Measurements from ENCODE around the gene PDXDC1.
"Not testable (repeated sequence)": the region's sequence is repeated elsewhere in the genome, so short reads cannot be mapped to it uniquely, and the experiment has no call there.

PDXDC1 gene

DNA sequence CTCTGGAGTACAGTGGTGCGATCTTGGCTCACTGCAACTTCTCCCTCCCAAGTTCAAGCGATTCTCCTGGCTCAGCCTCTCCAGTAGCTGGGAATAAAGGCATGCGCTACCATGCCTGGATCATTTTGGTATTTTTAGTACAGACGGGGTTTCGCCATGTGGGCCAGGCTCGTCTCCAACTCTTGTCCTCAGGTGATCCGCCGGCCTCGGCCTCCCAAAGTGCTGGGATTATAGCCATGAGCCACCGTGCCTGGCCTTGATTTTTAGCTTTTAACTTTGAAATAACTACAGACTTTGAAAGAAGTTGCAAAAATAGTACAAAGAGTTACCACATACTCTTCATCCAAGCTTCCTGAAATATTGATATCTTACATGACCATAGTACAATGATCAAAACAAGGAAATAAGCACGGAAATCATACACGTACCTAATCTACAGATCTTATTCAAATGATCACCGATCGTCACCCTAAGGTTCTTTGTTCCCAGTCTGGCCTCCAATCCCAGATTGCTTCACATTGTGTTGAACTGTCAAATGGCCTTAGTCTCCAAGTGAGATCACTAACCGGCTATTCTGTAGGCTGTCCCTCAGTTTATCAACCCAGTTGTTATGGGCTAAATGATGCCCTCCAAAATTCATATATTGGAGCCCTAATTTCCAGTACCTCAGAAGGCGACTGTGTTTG lies 19.1 kb upstream of the PDXDC1 start:
- Histone ChIP-seq H3K4me3 (ENCODE audit: low read length in 2 of 2) (no peak overlapping the region), H3K9ac (ENCODE audit: low read depth in 1 of 2, low read length in 2 of 2) (no peak overlapping the region), H3K4me1 (ENCODE audit: control insufficient read depth in 2 of 2, insufficient read depth in 2 of 2, low read length in 2 of 2) (peaks cover 8 to 13% of the 10 kb centered on the region in 2 donors), H3K27me3 (ENCODE audit: control insufficient read depth in 2 of 2, insufficient read depth in 2 of 2, low read length in 2 of 2) (no peaks in the 10 kb centered on the region), H3K27ac (ENCODE audit: low read depth in 2 of 2, low read length in 2 of 2) (no peak overlapping the region), H3K9me3 (ENCODE audit: control insufficient read depth in 2 of 2, low read length in 2 of 2) (no peaks in the 10 kb centered on the region), H3K36me3 (ENCODE audit: control insufficient read depth in 2 of 2, insufficient read depth in 2 of 2, low read length in 2 of 2) (no peaks in the 10 kb centered on the region)

- H3K4me1 ChIP-seq (ENCODE audit: control insufficient read depth in 2 of 2, insufficient read depth in 2 of 2, low read length in 2 of 2) = peaks cover 8 to 13% of the 10 kb centered on the region in 2 donors
- no peak overlapping the region for H3K27ac ChIP-seq (ENCODE audit: low read depth in 2 of 2, low read length in 2 of 2)
- H3K9ac ChIP-seq (ENCODE audit: low read depth in 1 of 2, low read length in 2 of 2) = no peak overlapping the region
- no peaks in the 10 kb centered on the region for H3K36me3 ChIP-seq (ENCODE audit: control insufficient read depth in 2 of 2, insufficient read depth in 2 of 2, low read length in 2 of 2)
- no peaks in the 10 kb centered on the region for H3K27me3 ChIP-seq (ENCODE audit: control insufficient read depth in 2 of 2, insufficient read depth in 2 of 2, low read length in 2 of 2)
- no peaks in the 10 kb centered on the region for H3K9me3 ChIP-seq (ENCODE audit: control insufficient read depth in 2 of 2, low read length in 2 of 2)
- H3K4me3 ChIP-seq (ENCODE audit: low read length in 2 of 2) = no peak overlapping the region
Measured at GRCh38 chr16:14957576-14958322, 17.1 kb upstream of the PDXDC1 start.

- Histone ChIP-seq H3K27ac (ENCODE audit: low read depth in 2 of 2, low read length in 2 of 2) (no peak overlapping the region), H3K4me1 (ENCODE audit: control insufficient read depth in 2 of 2, insufficient read depth in 2 of 2, low read length in 2 of 2) (peaks cover 8 to 13% of the 10 kb centered on the region in 2 donors)
Measured at GRCh38 chr16:14958323-14958600, 16.6 kb upstream of the PDXDC1 start.

GRCh38 chr16:14958970-14959369 lies 15.9 kb upstream of the PDXDC1 start:
- no peaks in the 10 kb centered on the region for H3K36me3 ChIP-seq (ENCODE audit: control insufficient read depth in 2 of 2, insufficient read depth in 2 of 2, low read length in 2 of 2)
- no peak overlapping the region for H3K4me3 ChIP-seq (ENCODE audit: low read length in 2 of 2)
- peaks cover 5 to 13% of the 10 kb centered on the region in 2 donors for H3K4me1 ChIP-seq (ENCODE audit: control insufficient read depth in 2 of 2, insufficient read depth in 2 of 2, low read length in 2 of 2)
- no peaks in the 10 kb centered on the region for H3K9me3 ChIP-seq (ENCODE audit: control insufficient read depth in 2 of 2, low read length in 2 of 2)
- no peak overlapping the region for H3K27ac ChIP-seq (ENCODE audit: low read depth in 2 of 2, low read length in 2 of 2)
- no peaks in the 10 kb centered on the region for H3K27me3 ChIP-seq (ENCODE audit: control insufficient read depth in 2 of 2, insufficient read depth in 2 of 2, low read length in 2 of 2)
- H3K9ac ChIP-seq (ENCODE audit: low read depth in 1 of 2, low read length in 2 of 2) = no peak overlapping the region

More at GRCh38 chr16:14958323-14958600, 16.6 kb upstream of the PDXDC1 start:
- Histone ChIP-seq H3K4me3 (ENCODE audit: low read length in 2 of 2) (no peak overlapping the region), H3K9me3 (ENCODE audit: control insufficient read depth in 2 of 2, low read length in 2 of 2) (no peaks in the 10 kb centered on the region), H3K9ac (ENCODE audit: low read depth in 1 of 2, low read length in 2 of 2) (no peak overlapping the region), H3K36me3 (ENCODE audit: control insufficient read depth in 2 of 2, insufficient read depth in 2 of 2, low read length in 2 of 2) (no peaks in the 10 kb centered on the region), H3K27me3 (ENCODE audit: control insufficient read depth in 2 of 2, insufficient read depth in 2 of 2, low read length in 2 of 2) (no peaks in the 10 kb centered on the region)

GRCh38 chr16:14961405-14962186 lies 13.2 kb upstream of the PDXDC1 start:
- Histone ChIP-seq H3K27me3 (ENCODE audit: control insufficient read depth in 2 of 2, insufficient read depth in 2 of 2, low read length in 2 of 2) (no peaks in the 10 kb centered on the region), H3K4me3 (ENCODE audit: low read length in 2 of 2) (no peak overlapping the region), H3K9ac (ENCODE audit: low read depth in 1 of 2, low read length in 2 of 2) (no peak overlapping the region), H3K27ac (ENCODE audit: low read depth in 2 of 2, low read length in 2 of 2) (no peak overlapping the region), H3K36me3 (ENCODE audit: control insufficient read depth in 2 of 2, insufficient read depth in 2 of 2, low read length in 2 of 2) (no peaks in the 10 kb centered on the region), H3K4me1 (ENCODE audit: control insufficient read depth in 2 of 2, insufficient read depth in 2 of 2, low read length in 2 of 2) (peaks cover 5 to 12% of the 10 kb centered on the region in 2 donors), H3K9me3 (ENCODE audit: control insufficient read depth in 2 of 2, low read length in 2 of 2) (no peaks in the 10 kb centered on the region)

DNA sequence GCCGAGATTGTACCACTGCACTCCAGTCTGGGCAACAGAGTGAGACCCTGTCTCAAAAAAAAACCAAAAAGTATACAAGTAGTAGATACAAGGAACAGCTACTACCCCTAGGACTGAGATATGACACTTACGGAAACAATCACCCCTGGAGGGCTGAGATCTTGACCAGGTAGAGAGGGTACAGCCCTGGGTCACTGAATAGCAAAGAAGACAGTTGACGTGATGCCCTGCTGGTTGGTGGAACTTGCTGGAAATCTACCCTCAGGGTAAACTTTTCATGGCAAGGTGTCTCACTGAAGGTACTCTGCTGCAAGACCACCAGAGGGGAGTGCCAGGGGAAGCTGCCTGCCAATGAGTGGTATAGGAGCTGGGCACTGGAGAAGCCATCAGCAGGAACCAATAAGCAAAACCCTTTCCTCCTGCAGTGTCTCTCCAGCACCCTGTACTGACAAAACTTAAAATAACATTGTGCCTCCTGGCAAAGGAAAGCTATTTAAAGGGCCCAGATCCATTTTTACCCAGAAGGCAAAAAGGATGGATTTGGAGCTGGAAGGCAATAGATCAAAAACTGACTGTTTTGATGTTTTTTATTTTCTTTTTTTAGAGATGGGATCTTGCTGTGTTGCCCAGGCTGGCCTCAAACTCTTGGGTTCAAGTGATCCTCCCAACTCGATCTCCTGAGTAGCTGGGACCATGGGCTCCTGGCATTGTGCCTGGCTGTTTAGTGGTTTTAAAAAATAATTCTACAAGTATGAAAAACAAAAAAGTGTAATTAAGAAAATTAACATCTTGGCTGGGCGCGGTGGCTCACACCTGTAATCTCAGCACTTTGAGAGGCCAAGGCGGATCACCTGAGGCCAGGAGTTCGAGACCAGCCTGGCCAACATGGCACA lies 11.3 kb upstream of the PDXDC1 start:
- Histone ChIP-seq H3K27me3 (ENCODE audit: control insufficient read depth in 2 of 2, insufficient read depth in 2 of 2, low read length in 2 of 2) (no peaks in the 10 kb centered on the region), H3K9ac (ENCODE audit: low read depth in 1 of 2, low read length in 2 of 2) (no peak overlapping the region), H3K4me1 (ENCODE audit: control insufficient read depth in 2 of 2, insufficient read depth in 2 of 2, low read length in 2 of 2) (no peaks in the 10 kb centered on the region), H3K9me3 (ENCODE audit: control insufficient read depth in 2 of 2, low read length in 2 of 2) (no peaks in the 10 kb centered on the region), H3K36me3 (ENCODE audit: control insufficient read depth in 2 of 2, insufficient read depth in 2 of 2, low read length in 2 of 2) (no peaks in the 10 kb centered on the region), H3K27ac (ENCODE audit: low read depth in 2 of 2, low read length in 2 of 2) (no peak overlapping the region), H3K4me3 (ENCODE audit: low read length in 2 of 2) (no peak overlapping the region)

- no peak overlapping the region for H3K4me3 ChIP-seq (ENCODE audit: low read length in 2 of 2)
- H3K4me1 ChIP-seq (ENCODE audit: control insufficient read depth in 2 of 2, insufficient read depth in 2 of 2, low read length in 2 of 2) = no peaks in the 10 kb centered on the region
- no peak overlapping the region for H3K9ac ChIP-seq (ENCODE audit: low read depth in 1 of 2, low read length in 2 of 2)
- no peak overlapping the region for H3K27ac ChIP-seq (ENCODE audit: low read depth in 2 of 2, low read length in 2 of 2)
- no peaks in the 10 kb centered on the region for H3K36me3 ChIP-seq (ENCODE audit: control insufficient read depth in 2 of 2, insufficient read depth in 2 of 2, low read length in 2 of 2)
- H3K27me3 ChIP-seq (ENCODE audit: control insufficient read depth in 2 of 2, insufficient read depth in 2 of 2, low read length in 2 of 2) = no peaks in the 10 kb centered on the region
- H3K9me3 ChIP-seq (ENCODE audit: control insufficient read depth in 2 of 2, low read length in 2 of 2) = no peaks in the 10 kb centered on the region
Measured at GRCh38 chr16:14965328-14965727, 9.5 kb upstream of the PDXDC1 start.

GRCh38 chr16:14969795-14970194 lies 5.0 kb upstream of the PDXDC1 start:
- H3K36me3 ChIP-seq (ENCODE audit: control insufficient read depth in 2 of 2, insufficient read depth in 2 of 2, low read length in 2 of 2); H3K27me3 ChIP-seq (ENCODE audit: control insufficient read depth in 2 of 2, insufficient read depth in 2 of 2, low read length in 2 of 2); H3K9ac ChIP-seq (ENCODE audit: low read depth in 1 of 2, low read length in 2 of 2); H3K9me3 ChIP-seq (ENCODE audit: control insufficient read depth in 2 of 2, low read length in 2 of 2); H3K4me1 ChIP-seq (ENCODE audit: control insufficient read depth in 2 of 2, insufficient read depth in 2 of 2, low read length in 2 of 2); H3K27ac ChIP-seq (ENCODE audit: low read depth in 2 of 2, low read length in 2 of 2); H3K4me3 ChIP-seq (ENCODE audit: low read length in 2 of 2): not testable (repeated sequence)

DNA sequence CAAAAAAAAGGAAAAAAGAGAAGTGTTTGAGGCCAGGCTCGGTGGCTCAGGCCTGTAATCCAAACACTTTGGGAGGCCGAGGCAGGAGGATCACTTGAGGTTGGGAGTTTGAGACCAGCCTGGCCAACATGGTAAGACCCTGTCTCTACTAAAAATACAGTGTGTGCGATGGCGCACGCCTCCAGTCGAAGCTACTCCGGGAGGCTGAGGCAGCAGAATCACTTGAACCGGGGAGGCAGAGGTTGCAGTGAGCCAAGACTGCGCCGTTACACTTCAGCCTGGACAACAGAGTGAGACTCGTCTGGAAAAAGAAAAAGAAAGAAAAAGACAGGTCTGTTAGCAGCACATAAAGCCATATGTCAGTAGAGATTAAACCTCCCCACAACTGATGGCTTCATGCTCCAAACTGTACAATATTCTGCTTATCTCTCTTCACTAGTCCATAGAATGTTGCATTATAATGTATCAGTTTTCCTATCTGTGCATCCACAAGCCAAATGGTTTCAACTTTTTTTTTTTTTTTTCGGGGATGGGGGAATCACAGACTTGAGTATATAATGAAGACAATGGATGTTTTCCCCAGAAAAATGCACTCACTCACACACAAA lies 3.1 kb upstream of the PDXDC1 start:
- not testable (repeated sequence) for H3K36me3 ChIP-seq (ENCODE audit: control insufficient read depth in 2 of 2, insufficient read depth in 2 of 2, low read length in 2 of 2); H3K27ac ChIP-seq (ENCODE audit: low read depth in 2 of 2, low read length in 2 of 2); H3K9ac ChIP-seq (ENCODE audit: low read depth in 1 of 2, low read length in 2 of 2)

More for the DNA sequence above, 3.1 kb upstream of the PDXDC1 start:
- H3K4me3 ChIP-seq (ENCODE audit: low read length in 2 of 2); H3K27me3 ChIP-seq (ENCODE audit: control insufficient read depth in 2 of 2, insufficient read depth in 2 of 2, low read length in 2 of 2); H3K9me3 ChIP-seq (ENCODE audit: control insufficient read depth in 2 of 2, low read length in 2 of 2): not testable (repeated sequence)
- peaks cover 9 to 11% of the 10 kb centered on the region in 2 donors for H3K4me1 ChIP-seq (ENCODE audit: control insufficient read depth in 2 of 2, insufficient read depth in 2 of 2, low read length in 2 of 2)
